ENCODE data around the gene RPL22. TPM values are rescaled to one million over a fixed set of nuclear protein-coding genes. Genes with fewer than 3 reads are reported as not detected.
A peak's percentile ranks its signal among the peaks of the same experiment; 100 is the strongest.

RPL22 gene
- total and polyA plus RNA-seq, 2 of the 13 experiments (the other 11 are each of a cell fraction or from before 2014, with no cell fraction given) = 214 to 545 TPM

DNA sequence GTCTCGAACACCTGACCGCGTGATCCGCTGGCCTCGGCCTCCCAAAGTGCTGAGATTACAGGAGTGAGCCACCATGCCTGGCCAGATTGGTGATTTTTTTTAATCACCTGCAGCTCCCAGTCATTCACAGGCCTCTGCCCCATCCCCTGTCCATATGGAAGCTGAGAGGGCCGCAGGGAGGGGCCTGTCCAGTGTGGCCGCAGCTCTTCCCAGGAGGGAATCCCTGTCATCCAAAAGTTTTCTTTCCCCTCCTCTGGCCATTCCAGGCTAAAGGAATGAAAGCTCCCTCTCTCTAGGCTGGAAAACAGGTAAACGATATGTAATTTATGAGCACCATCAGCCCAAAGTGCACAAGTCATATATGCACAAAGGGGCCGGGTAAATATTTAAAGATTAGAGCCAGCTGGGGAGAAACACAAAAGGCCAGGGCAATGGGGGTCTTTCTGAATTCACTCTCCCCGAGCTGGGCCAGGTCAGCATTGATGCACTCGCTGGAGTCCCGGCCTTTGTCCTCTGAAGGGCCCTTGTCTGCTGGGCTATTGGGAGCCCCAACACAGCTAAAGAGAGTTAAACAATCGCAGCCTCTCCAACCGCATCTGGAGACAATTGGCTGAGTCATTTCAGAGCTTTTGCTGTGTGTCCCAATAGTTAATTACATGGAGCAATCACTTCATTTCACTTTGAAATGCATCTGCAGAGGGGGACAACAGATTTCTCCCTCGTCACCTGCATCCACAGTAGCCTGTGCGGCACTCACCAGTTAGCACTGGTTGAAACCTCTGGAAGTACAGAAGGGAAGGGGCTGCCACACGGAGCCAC, 40.8 kb upstream of the RPL22 start:
- H2AFZ ChIP-seq (ENCODE audit: low read length) = no peak overlapping the region
- WGBS (ENCODE audit: low lambda C conversion rate) = 6% methylated on average over 11 of the region's 17 CpGs
- H3K9ac ChIP-seq (ENCODE audit: insufficient read depth, low read depth, low read length) = no peak overlapping the region
- peak overlapping the region; percentile 70 for H3K4me2 ChIP-seq (ENCODE audit: low read depth, low read length)
- peak overlapping the region; percentile 61 for H3K27ac ChIP-seq (ENCODE audit: extremely low read length, insufficient read depth, low read length)
- H3K4me1 ChIP-seq (ENCODE audit: insufficient read depth, low read length) = peaks cover 50% of the 10 kb centered on the region
- intact Hi-C loops (cut with micrococcal nuclease; ENCODE audit: unreplicated experiment) (loop anchor here (2.0 to 10.0 kb wide), 2 partner anchors 35 to 135 kb away; no protein-coding TSS in a partner anchor), in situ Hi-C loops (cut with HindIII; ENCODE audit: extremely low pct_ligation_motif_present, low pct_unique_long_range_greater_than_20kb) (loop anchor here (10.0 kb wide), 1 partner anchor 175 kb away; the partner anchor contains the start of gene HES2)
- peaks cover 3% of the 10 kb centered on the region for H3K79me2 ChIP-seq (ENCODE audit: insufficient read depth, low read length)
- BruUV-seq (replicated peaks) = no TSS peak
- H4K20me1 ChIP-seq (ENCODE audit: insufficient read depth, low read length) = 0 out of 2 replicates have a peak, but pooled peaks cover 2% of the 10 kb centered on the region
- H3K9me3 ChIP-seq (ENCODE audit: low read length) = no peaks in the 10 kb centered on the region
- H3K27me3 ChIP-seq (ENCODE audit: control insufficient read depth in 1 of 2, insufficient read depth in 2 of 2, low read length in 2 of 2) = peaks cover 9 to 30% of the 10 kb centered on the region in 2 experiments; a peak in 3 of 5 replicates
- FAIRE-seq = peak; percentile 92
- DNase-seq (ENCODE audit: low spot score) = peak; percentile 88
- ChIA-PET CTCF (ENCODE audit: low intra/inter-chr PET ratio, low total read pairs) (no interaction called here), POLR2A (interaction anchor here (0.8 to 1.3 kb wide), 3 partner anchors 12 to 35 kb away, joined by 3 to 4 read pairs (median 3); no protein-coding TSS in a partner anchor)
- ATAC-seq = peak; percentile 73
- H3K4me3 ChIP-seq (replicated peaks in 1 of 3; ENCODE audit: insufficient read depth in 1 of 3, low read depth in 2 of 3, low read length in 3 of 3) = peak overlapping the region in 1 of 3 experiments; percentile 34; a peak in 2 of 6 replicates
- H3K36me3 ChIP-seq (replicated peaks in 1 of 2; ENCODE audit: control insufficient read depth in 1 of 2, insufficient read depth in 2 of 2, low read length in 2 of 2) = no peaks in the 10 kb centered on the region
- TF ChIP-seq AFF4 (CRISPR knock-in tag; IDR thresholded peaks at IDR 0.05) = no peak
- peak; percentile 47; the same call in 1 of the 2 replicates for TF ChIP-seq NFE2L2 (IDR thresholded peaks at IDR 0.05; ENCODE audit: low read length)
- peak; percentile 79 for TF ChIP-seq PITX1 (CRISPR knock-in tag; IDR thresholded peaks at IDR 0.05)
- TF ChIP-seq NCOA2 (CRISPR knock-in tag; IDR thresholded peaks at IDR 0.05) = peak; percentile 30; the same call in 1 of the 2 replicates
- TF ChIP-seq, protein P1, sequence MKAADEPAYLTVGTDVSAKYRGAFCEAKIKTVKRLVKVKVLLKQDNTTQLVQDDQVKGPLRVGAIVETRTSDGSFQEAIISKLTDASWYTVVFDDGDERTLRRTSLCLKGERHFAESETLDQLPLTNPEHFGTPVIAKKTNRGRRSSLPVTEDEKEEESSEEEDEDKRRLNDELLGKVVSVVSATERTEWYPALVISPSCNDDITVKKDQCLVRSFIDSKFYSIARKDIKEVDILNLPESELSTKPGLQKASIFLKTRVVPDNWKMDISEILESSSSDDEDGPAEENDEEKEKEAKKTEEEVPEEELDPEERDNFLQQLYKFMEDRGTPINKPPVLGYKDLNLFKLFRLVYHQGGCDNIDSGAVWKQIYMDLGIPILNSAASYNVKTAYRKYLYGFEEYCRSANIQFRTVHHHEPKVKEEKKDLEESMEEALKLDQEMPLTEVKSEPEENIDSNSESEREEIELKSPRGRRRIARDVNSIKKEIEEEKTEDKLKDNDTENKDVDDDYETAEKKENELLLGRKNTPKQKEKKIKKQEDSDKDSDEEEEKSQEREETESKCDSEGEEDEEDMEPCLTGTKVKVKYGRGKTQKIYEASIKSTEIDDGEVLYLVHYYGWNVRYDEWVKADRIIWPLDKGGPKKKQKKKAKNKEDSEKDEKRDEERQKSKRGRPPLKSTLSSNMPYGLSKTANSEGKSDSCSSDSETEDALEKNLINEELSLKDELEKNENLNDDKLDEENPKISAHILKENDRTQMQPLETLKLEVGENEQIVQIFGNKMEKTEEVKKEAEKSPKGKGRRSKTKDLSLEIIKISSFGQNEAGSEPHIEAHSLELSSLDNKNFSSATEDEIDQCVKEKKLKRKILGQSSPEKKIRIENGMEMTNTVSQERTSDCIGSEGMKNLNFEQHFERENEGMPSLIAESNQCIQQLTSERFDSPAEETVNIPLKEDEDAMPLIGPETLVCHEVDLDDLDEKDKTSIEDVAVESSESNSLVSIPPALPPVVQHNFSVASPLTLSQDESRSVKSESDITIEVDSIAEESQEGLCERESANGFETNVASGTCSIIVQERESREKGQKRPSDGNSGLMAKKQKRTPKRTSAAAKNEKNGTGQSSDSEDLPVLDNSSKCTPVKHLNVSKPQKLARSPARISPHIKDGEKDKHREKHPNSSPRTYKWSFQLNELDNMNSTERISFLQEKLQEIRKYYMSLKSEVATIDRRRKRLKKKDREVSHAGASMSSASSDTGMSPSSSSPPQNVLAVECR (CRISPR knock-in tag; IDR thresholded peaks at IDR 0.05; ENCODE audit: borderline replicate concordance) = peak; percentile 33; the same call in 1 of the 2 replicates
- 0 out of 2 replicates have a peak, but pooled peaks have one; percentile 29 for TF ChIP-seq RXRA (CRISPR knock-in tag; IDR thresholded peaks at IDR 0.05)
- TF ChIP-seq, protein P2, sequence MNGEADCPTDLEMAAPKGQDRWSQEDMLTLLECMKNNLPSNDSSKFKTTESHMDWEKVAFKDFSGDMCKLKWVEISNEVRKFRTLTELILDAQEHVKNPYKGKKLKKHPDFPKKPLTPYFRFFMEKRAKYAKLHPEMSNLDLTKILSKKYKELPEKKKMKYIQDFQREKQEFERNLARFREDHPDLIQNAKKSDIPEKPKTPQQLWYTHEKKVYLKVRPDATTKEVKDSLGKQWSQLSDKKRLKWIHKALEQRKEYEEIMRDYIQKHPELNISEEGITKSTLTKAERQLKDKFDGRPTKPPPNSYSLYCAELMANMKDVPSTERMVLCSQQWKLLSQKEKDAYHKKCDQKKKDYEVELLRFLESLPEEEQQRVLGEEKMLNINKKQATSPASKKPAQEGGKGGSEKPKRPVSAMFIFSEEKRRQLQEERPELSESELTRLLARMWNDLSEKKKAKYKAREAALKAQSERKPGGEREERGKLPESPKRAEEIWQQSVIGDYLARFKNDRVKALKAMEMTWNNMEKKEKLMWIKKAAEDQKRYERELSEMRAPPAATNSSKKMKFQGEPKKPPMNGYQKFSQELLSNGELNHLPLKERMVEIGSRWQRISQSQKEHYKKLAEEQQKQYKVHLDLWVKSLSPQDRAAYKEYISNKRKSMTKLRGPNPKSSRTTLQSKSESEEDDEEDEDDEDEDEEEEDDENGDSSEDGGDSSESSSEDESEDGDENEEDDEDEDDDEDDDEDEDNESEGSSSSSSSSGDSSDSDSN (CRISPR knock-in tag; IDR thresholded peaks at IDR 0.05) = 0 out of 2 replicates have a peak, but pooled peaks have one; percentile 22
- TF ChIP-seq, protein P3, sequence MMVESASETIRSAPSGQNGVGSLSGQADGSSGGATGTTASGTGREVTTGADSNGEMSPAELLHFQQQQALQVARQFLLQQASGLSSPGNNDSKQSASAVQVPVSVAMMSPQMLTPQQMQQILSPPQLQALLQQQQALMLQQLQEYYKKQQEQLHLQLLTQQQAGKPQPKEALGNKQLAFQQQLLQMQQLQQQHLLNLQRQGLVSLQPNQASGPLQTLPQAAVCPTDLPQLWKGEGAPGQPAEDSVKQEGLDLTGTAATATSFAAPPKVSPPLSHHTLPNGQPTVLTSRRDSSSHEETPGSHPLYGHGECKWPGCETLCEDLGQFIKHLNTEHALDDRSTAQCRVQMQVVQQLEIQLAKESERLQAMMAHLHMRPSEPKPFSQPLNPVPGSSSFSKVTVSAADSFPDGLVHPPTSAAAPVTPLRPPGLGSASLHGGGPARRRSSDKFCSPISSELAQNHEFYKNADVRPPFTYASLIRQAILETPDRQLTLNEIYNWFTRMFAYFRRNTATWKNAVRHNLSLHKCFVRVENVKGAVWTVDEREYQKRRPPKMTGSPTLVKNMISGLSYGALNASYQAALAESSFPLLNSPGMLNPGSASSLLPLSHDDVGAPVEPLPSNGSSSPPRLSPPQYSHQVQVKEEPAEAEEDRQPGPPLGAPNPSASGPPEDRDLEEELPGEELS (CRISPR knock-in tag; IDR thresholded peaks at IDR 0.05) = peak; percentile 46; the same call in 1 of the 2 replicates
